HFFc6 (cell line): ENCODE results near the gene CCS. TPM values are rescaled to one million over a fixed set of nuclear protein-coding genes. Genes with fewer than 3 reads are reported as not detected.

Experiments
- DNase-seq: peaks from one replicate; pipeline ENCODE4 v3.0.0-alpha.2; 2018
- H3K27ac Mint-ChIP-seq: 2 replicates; pipeline ENCODE4 v1.8.0; 2020; ENCODE audit warnings: mild to moderate bottlenecking, mixed read lengths
- H3K27me3 Mint-ChIP-seq: 2 replicates; pipeline ENCODE4 v1.8.0; 2021; ENCODE audit warnings: mild to moderate bottlenecking, moderate library complexity, mixed read lengths; ENCODE audit not compliant: insufficient read depth
- H3K36me3 Mint-ChIP-seq: 2 replicates; pipeline ENCODE4 v1.8.0; 2021; ENCODE audit warnings: low read depth, mixed read lengths
- H3K4me1 Mint-ChIP-seq: 2 replicates; pipeline ENCODE4 v1.8.0; 2020; ENCODE audit warnings: low read depth, mixed read lengths
- H3K4me3 Mint-ChIP-seq: 2 replicates; pipeline ENCODE4 v1.8.0; 2020; ENCODE audit warnings: mild to moderate bottlenecking, moderate library complexity, mixed read lengths
- H3K9me3 Mint-ChIP-seq: 2 replicates; pipeline ENCODE4 v1.8.0; 2020; ENCODE audit warnings: mild to moderate bottlenecking, mixed read lengths
- CTCF ChIP-seq: fragments of 200-600 bp; sonication (generic); IDR thresholded peaks from 2 replicates; pipeline ENCODE4 v1.5.0; 2021; ENCODE audit warnings: antibody characterized with exemption, mild to moderate bottlenecking
- total RNA-seq, 6 experiments: library from RNA; stranded (reverse); fragmentation: NEBNext Ultra II Directional; extraction: Animal tissue kit (Norgen Biotek cat#: 25700); gene quantifications; 2 replicates in 1 of 6; 3 replicates in 5 of 6; pipeline ENCODE4 v1.2.3, GENCODE V29; 2021

Gene CCS
- total RNA-seq, 6 experiments from 2014 or later: 25.8 to 27.4 (median 26.5) TPM

- Mint-ChIP-seq H3K4me1 (peaks cover 13% of the 10 kb centered on the region), H3K9me3 (no peaks in the 10 kb centered on the region), H3K27ac (peak overlapping the region; percentile 92), H3K27me3 (no peaks in the 10 kb centered on the region), H3K36me3 (0 out of 2 replicates have a peak, but pooled peaks cover 2% of the 10 kb centered on the region), H3K4me3 (peak overlapping the region; percentile 49)
- TF ChIP-seq CTCF: no peak
- DNase-seq: peak; percentile 15
Observed at GRCh38 chr11:66607126-66607834, 14.3 kb downstream of the CCS start.

DNA sequence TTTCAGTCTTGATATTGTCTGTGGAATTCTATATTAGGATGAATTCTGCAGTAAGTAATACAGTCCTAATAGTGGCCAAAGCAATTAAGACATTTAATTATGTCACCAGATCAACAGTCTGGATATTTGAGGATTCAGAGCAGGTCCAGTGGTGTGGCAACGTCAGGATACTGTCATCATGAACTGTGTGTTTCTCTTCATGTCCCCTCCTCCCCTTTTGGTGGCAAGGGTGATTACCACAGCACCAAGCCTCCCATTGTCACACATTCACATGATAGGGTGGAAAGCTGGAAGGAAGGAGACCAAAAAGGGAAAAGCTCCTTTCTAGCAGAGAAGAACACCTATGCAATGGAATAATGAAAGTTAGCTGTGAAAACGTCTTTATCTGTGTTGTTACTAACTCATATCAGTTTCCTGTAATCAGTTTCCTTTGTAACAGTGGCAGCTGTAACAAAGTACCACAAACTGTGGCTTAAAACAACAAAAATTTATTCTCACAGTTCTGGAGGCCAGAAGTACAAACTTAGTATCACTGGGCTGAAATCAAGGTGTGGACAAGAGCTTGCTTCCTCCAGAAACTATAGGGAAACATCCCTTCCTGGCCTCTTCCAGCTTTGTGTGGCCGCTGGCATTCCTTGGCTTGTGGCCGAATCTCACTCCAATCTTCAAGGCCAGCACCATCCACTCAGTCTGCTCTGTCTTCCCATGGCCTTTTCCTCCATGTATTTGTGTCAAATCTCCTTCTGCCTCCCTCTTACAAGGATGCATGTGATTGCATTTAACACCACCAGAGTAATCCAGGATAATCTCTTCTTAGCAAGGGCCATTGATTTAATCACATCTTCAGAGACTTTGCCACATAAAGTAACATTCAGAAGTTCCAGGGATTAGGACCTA is 17.0 kb downstream of the CCS start:
- DNase-seq: no peak
- Mint-ChIP-seq H3K27me3 (no peaks in the 10 kb centered on the region), H3K4me1 (peaks cover 12% of the 10 kb centered on the region), H3K9me3 (no peaks in the 10 kb centered on the region), H3K27ac (no peak overlapping the region), H3K36me3 (no peaks in the 10 kb centered on the region), H3K4me3 (no peak overlapping the region)
- no peak for TF ChIP-seq CTCF

DNA sequence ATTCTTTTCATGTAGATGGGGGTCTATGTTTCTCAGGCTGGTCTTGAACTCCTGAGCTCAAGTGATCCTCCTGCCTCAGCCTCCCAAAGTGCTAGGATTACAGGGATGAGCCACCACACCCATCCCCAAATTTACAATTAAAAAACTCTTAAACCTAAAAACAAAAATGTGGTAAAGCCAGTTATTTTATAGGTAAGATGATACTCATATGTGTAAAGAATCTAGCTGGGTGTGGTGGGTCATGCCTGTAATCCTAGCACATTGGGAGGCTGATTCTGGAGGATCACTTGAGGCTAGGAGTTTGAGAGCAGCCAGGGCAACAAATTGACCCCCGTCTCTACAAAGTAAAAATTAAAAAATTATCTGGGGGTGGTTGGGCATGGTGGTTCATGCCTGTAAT is 19.5 kb downstream of the CCS start:
- Mint-ChIP-seq H3K4me3 (no peak overlapping the region), H3K36me3 (peaks cover 5% of the 10 kb centered on the region), H3K27me3 (peaks cover 10% of the 10 kb centered on the region; the same call in 1 of the 2 replicates), H3K9me3 (no peaks in the 10 kb centered on the region), H3K27ac (no peak overlapping the region; the same call in 1 of the 2 replicates), H3K4me1 (peaks cover 18% of the 10 kb centered on the region)
- no peak for TF ChIP-seq CTCF
- no peak for DNase-seq

GRCh38 chr11:66614073-66614472 is 21.1 kb downstream of the CCS start:
- Mint-ChIP-seq H3K4me1 (peaks cover 25% of the 10 kb centered on the region), H3K27me3 (peaks cover 10% of the 10 kb centered on the region), H3K4me3 (no peak overlapping the region), H3K36me3 (peaks cover 21% of the 10 kb centered on the region), H3K9me3 (no peaks in the 10 kb centered on the region), H3K27ac (no peak overlapping the region)
- TF ChIP-seq CTCF: no peak
- no peak for DNase-seq

- DNase-seq: peak; percentile 99
- H3K36me3 Mint-ChIP-seq: peaks cover 27% of the 10 kb centered on the region
- H3K9me3 Mint-ChIP-seq: no peaks in the 10 kb centered on the region
- no peak for TF ChIP-seq CTCF
- H3K27ac Mint-ChIP-seq: peak within 1 kb of the TSS; percentile 97
- peak within 1 kb of the TSS; percentile 95 for H3K4me3 Mint-ChIP-seq
- peaks cover 10% of the 10 kb centered on the region for H3K27me3 Mint-ChIP-seq
- H3K4me1 Mint-ChIP-seq: peaks cover 49% of the 10 kb centered on the region
Observed at GRCh38 chr11:66616379-66617154, 23.6 kb downstream of the CCS start, which contains the start of gene RBM14. Gene RBM14, plus strand, starts transcription at chr11:66616630. Its CDS starts 91 bp downstream, at chr11:66616721.
